GM19328 (cell line): Measurements from ENCODE around the gene MROH8.
"Not testable (repeated sequence)": the region's sequence is repeated elsewhere in the genome, so short reads cannot be mapped to it uniquely, and the experiment has no call there.

Experiments used
- ATAC-seq: cut with Tn5 transposase; IDR thresholded peaks from one replicate; pipeline ENCODE4 v1.9.1; 2021; ENCODE audit warnings: mild to moderate bottlenecking, moderate library complexity; ENCODE audit not compliant: unreplicated experiment

Gene MROH8

GRCh38 chr20:37095599-37096414 is 83.5 kb downstream of the MROH8 start, which contains the start of gene RBL1:
Gene RBL1 (minus strand): TSS chr20:37095997. CDS start chr20:37095928, 69 bp downstream.
- ATAC-seq, result peak; percentile 74

GRCh38 chr20:37095108-37095598 is 84.2 kb downstream of the MROH8 start:
- ATAC-seq, result peak; percentile 7

GRCh38 chr20:37090407-37090806 is 88.9 kb downstream of the MROH8 start:
- ATAC-seq, result no peak

- ATAC-seq, result no peak
Measured at GRCh38 chr20:37081717-37082289, 97.5 kb downstream of the MROH8 start.

GRCh38 chr20:37077009-37077408 is 102.3 kb downstream of the MROH8 start:
- ATAC-seq, result no peak

GRCh38 chr20:37075932-37076685 is 103.2 kb downstream of the MROH8 start:
- ATAC-seq, result no peak

GRCh38 chr20:37072293-37073196 is 106.8 kb downstream of the MROH8 start:
- ATAC-seq, result no peak

GRCh38 chr20:37071481-37071911 is 107.9 kb downstream of the MROH8 start:
- no peak for ATAC-seq

GRCh38 chr20:37069563-37069962 is 109.8 kb downstream of the MROH8 start:
- not testable (repeated sequence) for ATAC-seq

GRCh38 chr20:37066168-37066567 is 113.2 kb downstream of the MROH8 start:
- no peak for ATAC-seq

- ATAC-seq, result no peak
Measured at GRCh38 chr20:37055276-37055675, 124.1 kb downstream of the MROH8 start.

- no peak for ATAC-seq
Measured at GRCh38 chr20:37053230-37053950, 126.0 kb downstream of the MROH8 start.
